Body of pancreas (tissue), 4 donors: ENCODE measurements around the gene SLC12A3. TPM values are rescaled to one million over a fixed set of nuclear protein-coding genes. Genes with fewer than 3 reads are reported as not detected.

Experiments
- ATAC-seq: fragments of 150-250 bp; one replicate; pipeline ENCODE4 v1.9.1; 2016
- DNase-seq, 4 donors: peaks; one replicate each; pipeline ENCODE4 v3.0.0-alpha.2; 2019
- H3K27ac ChIP-seq, 4 donors: fragments of 200-600 bp; sonication (generic); 1 replicate in 3 of 4; 2 replicates in 1 of 4; pipeline versions ENCODE4 v1.5.1 to v1.6.1; 2016 to 2019; ENCODE audit warnings: mild to moderate bottlenecking in 1 of 4, mixed read lengths in 1 of 4, moderate library complexity in 1 of 4
- H3K27me3 ChIP-seq, 2 donors: fragments of 200-600 bp; sonication (generic); one replicate each; pipeline ENCODE4 v1.6.0; 2016; ENCODE audit warnings: mild to moderate bottlenecking in 1 of 2
- H3K36me3 ChIP-seq, 2 donors: fragments of 200-600 bp; sonication (generic); replicated peaks in 1 of 2; 2 replicates each; pipeline ENCODE4 v1.5.1; 2016; ENCODE audit warnings: low read depth in 2 of 2; ENCODE audit not compliant: insufficient read depth in 1 of 2
- H3K4me1 ChIP-seq: fragments of 200-600 bp; sonication (generic); one replicate; pipeline ENCODE4 v1.6.0; 2016
- H3K4me3 ChIP-seq, 2 donors: fragments of 200-600 bp; sonication (generic); 1 replicate in 1 of 2; 2 replicates in 1 of 2; pipeline ENCODE4 v1.5.1; 2016 to 2019
- H3K9me3 ChIP-seq, 3 donors: fragments of 200-600 bp; sonication (generic); 1 replicate in 2 of 3; 2 replicates in 1 of 3; pipeline ENCODE4 v1.5.1; 2016
- CTCF ChIP-seq, 7 experiments: fragments of 450-650 bp in 4 of 7; fragments of 200-600 bp in 3 of 7; sonication (generic) in 3 of 7; IDR thresholded peaks; one replicate each; pipeline ENCODE4 v1.5.1; 2016 to 2019; ENCODE audit warnings: antibody characterized with exemption in 7 of 7
- POLR2A ChIP-seq, 3 donors: fragments of 450-650 bp; IDR thresholded peaks; one replicate each; pipeline ENCODE4 v1.6.1; 2016; ENCODE audit warnings: antibody characterized with exemption in 3 of 3, mild to moderate bottlenecking in 2 of 3
- WGBS, 2 donors: methylation state at CpG; one replicate each; pipeline ENCODE4 v1.1.5; 2017; 5-methylcytosine and 5-hydroxymethylcytosine counted together
- intact Hi-C: fragments of 100-400 bp; cut with DNase I; formaldehyde crosslinking; loops from one replicate; pipeline ENCODE4 v1.15.1; 2023
- total RNA-seq, 2 donors: library from RNA; depleted of rRNA; stranded (reverse); fragments of >200 nt; gene quantifications; one replicate each; pipeline ENCODE4 v1.1.0, GENCODE V29; 2016

SLC12A3 gene
- total RNA-seq, 2 donors from 2014 or later, result not detected

GRCh38 chr16:56946767-56947603 is 82.0 kb downstream of the SLC12A3 start:
- Histone ChIP-seq H3K27me3 (no peaks in the 10 kb centered on the region), H3K9me3 (no peaks in the 10 kb centered on the region), H3K4me3 (no peak overlapping the region), H3K36me3 (peaks cover 9 to 29% of the 10 kb centered on the region in 2 donors), H3K4me1 (peaks cover 58% of the 10 kb centered on the region), H3K27ac (peak overlapping the region in 3 of 4 donors; percentile 55 to 82 (median 66))
- 36 to 53% methylated on average over 10 of the region's 10 CpGs for WGBS, 2 donors
- peak in 2 of 4 donors; percentile 57 for DNase-seq
- TF ChIP-seq POLR2A (IDR thresholded peaks at IDR 0.05) (peak in 1 of 3 donors; percentile 35), CTCF (IDR thresholded peaks at IDR 0.05) (no peak)
- intact Hi-C loops, result no loop called here
- peak; percentile 9 for ATAC-seq

- ATAC-seq (no peak), DNase-seq (no peak)
- peaks cover 52% of the 10 kb centered on the region for H3K4me1 ChIP-seq
- H3K36me3 ChIP-seq, result peaks cover 6 to 24% of the 10 kb centered on the region in 2 donors
- no peak overlapping the region for H3K4me3 ChIP-seq
- intact Hi-C loops, result no loop called here
- H3K27me3 ChIP-seq, result no peaks in the 10 kb centered on the region
- no peaks in the 10 kb centered on the region for H3K9me3 ChIP-seq
- peak overlapping the region in 2 of 4 donors; percentile 66 to 82 for H3K27ac ChIP-seq
- TF ChIP-seq CTCF (IDR thresholded peaks at IDR 0.05), result no peak
- TF ChIP-seq POLR2A (IDR thresholded peaks at IDR 0.05), result no peak
- 40 to 45% methylated on average over 2 of the region's 2 CpGs for WGBS, 2 donors
These were observed 82.6 kb downstream of the SLC12A3 start for GRCh38 chr16:56947604-56947995.

GRCh38 chr16:56948234-56948633 is 83.2 kb downstream of the SLC12A3 start:
- no peak for DNase-seq
- H3K36me3 ChIP-seq, result peaks cover 0 to 18% of the 10 kb centered on the region in 2 donors
- no peaks in the 10 kb centered on the region for H3K27me3 ChIP-seq
- ATAC-seq, result no peak
- WGBS, 2 donors, result 49 to 54% methylated on average over 6 of the region's 6 CpGs
- intact Hi-C loops, result no loop called here
- no peaks in the 10 kb centered on the region for H3K9me3 ChIP-seq
- TF ChIP-seq POLR2A (IDR thresholded peaks at IDR 0.05) (no peak), CTCF (IDR thresholded peaks at IDR 0.05) (no peak)
- H3K4me3 ChIP-seq, result no peak overlapping the region
- peaks cover 46% of the 10 kb centered on the region for H3K4me1 ChIP-seq
- peak overlapping the region in 3 of 4 donors; percentile 20 to 82 (median 66) for H3K27ac ChIP-seq

GRCh38 chr16:56950051-56950450 is 85.0 kb downstream of the SLC12A3 start:
- Histone ChIP-seq H3K36me3 (peaks cover 0 to 3% of the 10 kb centered on the region in 2 donors), H3K27me3 (no peaks in the 10 kb centered on the region), H3K9me3 (no peaks in the 10 kb centered on the region), H3K27ac (peak overlapping the region; percentile 34 to 82 (median 38)), H3K4me3 (no peak overlapping the region), H3K4me1 (peaks cover 27% of the 10 kb centered on the region)
- 23 to 37% methylated on average over 4 of the region's 4 CpGs for WGBS, 2 donors
- ATAC-seq (no peak), DNase-seq (peak in 1 of 4 donors; percentile 38)
- TF ChIP-seq CTCF (IDR thresholded peaks at IDR 0.05), result no peak
- TF ChIP-seq POLR2A (IDR thresholded peaks at IDR 0.05), result no peak
- intact Hi-C loops, result no loop called here
